Lower leg skin (tissue), 4 donors: ENCODE data around the gene RBM10. TPM values are rescaled to one million over a fixed set of nuclear protein-coding genes. Genes with fewer than 3 reads are reported as not detected.

ENCODE experiments used
- DNase-seq, 2 donors: peaks; one replicate each; pipeline ENCODE4 v3.0.0-alpha.2; 2019; ENCODE audit warnings: low spot score in 2 of 2
- H3K4me3 ChIP-seq: fragments of 200-600 bp; sonication (generic); 2 replicates; pipeline ENCODE4 v1.5.1; 2017; ENCODE audit warnings: mild to moderate bottlenecking, low read depth; ENCODE audit not compliant: poor library complexity, severe bottlenecking
- CTCF ChIP-seq, 3 donors: fragments of 450-650 bp; IDR thresholded peaks; one replicate each; pipeline ENCODE4 v1.5.1; 2016; ENCODE audit warnings: antibody characterized with exemption in 3 of 3, mild to moderate bottlenecking in 3 of 3, moderate library complexity in 2 of 3
- POLR2A ChIP-seq, 2 donors: fragments of 450-650 bp; IDR thresholded peaks; one replicate each; pipeline ENCODE4 v1.6.1; 2016 to 2017; ENCODE audit warnings: antibody characterized with exemption in 2 of 2, mild to moderate bottlenecking in 1 of 2, moderate library complexity in 1 of 2
- WGBS, 2 donors: methylation state at CpG; one replicate each; pipeline ENCODE4 v1.1.5; 2018; 5-methylcytosine and 5-hydroxymethylcytosine counted together
- intact Hi-C: fragments of 100-400 bp; cut with DNase I; formaldehyde crosslinking; loops from one replicate; pipeline ENCODE4 v1.15.0; 2023; ENCODE audit warnings: low total_unique reads
- total RNA-seq, 4 donors: library from RNA; depleted of rRNA; stranded (reverse); fragments of >200 nt; gene quantifications; one replicate each; pipeline ENCODE4 v1.1.0, GENCODE V29; 2016

The RBM10 gene
- total RNA-seq, 4 donors from 2014 or later: 22.2 to 35.4 (median 31.2) TPM

- TF ChIP-seq CTCF (IDR thresholded peaks at IDR 0.05) (no peak), POLR2A (IDR thresholded peaks at IDR 0.05) (no peak)
- intact Hi-C loops: no loop called here
- WGBS, 2 donors: 57 to 63% methylated on average over 9 of the region's 9 CpGs
- H3K4me3 ChIP-seq: no peak overlapping the region
- peak in 1 of 2 donors; percentile 63 for DNase-seq
Measured at GRCh38 chrX:47200385-47201150, 55.5 kb downstream of the RBM10 start.

GRCh38 chrX:47201345-47201944, 56.4 kb downstream of the RBM10 start:
- no peak for DNase-seq
- intact Hi-C loops: no loop called here
- TF ChIP-seq CTCF (IDR thresholded peaks at IDR 0.05) (no peak), POLR2A (IDR thresholded peaks at IDR 0.05) (no peak)
- 89 to 91% methylated on average over 7 to 8 of the region's 9 CpGs for WGBS, 2 donors
- no peak overlapping the region for H3K4me3 ChIP-seq

GRCh38 chrX:47202316-47202715, 57.3 kb downstream of the RBM10 start:
- intact Hi-C loops: no loop called here
- WGBS, 2 donors: 87 to 96% methylated on average over 3 to 11 of the region's 11 CpGs
- H3K4me3 ChIP-seq: no peak overlapping the region
- no peak for DNase-seq
- no peak for TF ChIP-seq POLR2A (IDR thresholded peaks at IDR 0.05)
- no peak for TF ChIP-seq CTCF (IDR thresholded peaks at IDR 0.05)

GRCh38 chrX:47202877-47203276, 57.9 kb downstream of the RBM10 start:
- WGBS, 2 donors: 61 to 63% methylated on average over 4 of the region's 4 CpGs
- TF ChIP-seq CTCF (IDR thresholded peaks at IDR 0.05) (no peak), POLR2A (IDR thresholded peaks at IDR 0.05) (no peak)
- no peak for DNase-seq

GRCh38 chrX:47204970-47205369, 59.9 kb downstream of the RBM10 start:
- H3K4me3 ChIP-seq: no peak overlapping the region
- whole genome bisulfite sequencing, 2 donors: 74 to 78% methylated on average over 5 of the region's 5 CpGs
- no peak for TF ChIP-seq CTCF (IDR thresholded peaks at IDR 0.05)
- no peak for TF ChIP-seq POLR2A (IDR thresholded peaks at IDR 0.05)
- no peak for DNase-seq
- intact Hi-C loops: no loop called here

More at GRCh38 chrX:47202877-47203276, 57.9 kb downstream of the RBM10 start:
- intact Hi-C loops: no loop called here
- H3K4me3 ChIP-seq: no peak overlapping the region
